ENCODE measurements around the gene NELFCD. TPM values are rescaled to one million over a fixed set of nuclear protein-coding genes. Genes with fewer than 3 reads are reported as not detected.

NELFCD gene
- total RNA-seq, 4 donors from 2014 or later = 43.7 to 68.1 (median 55.1) TPM

GRCh38 chr20:58993332-58994248 is 12.5 kb downstream of the NELFCD start:
- Histone ChIP-seq H3K27ac (no peak overlapping the region), H3K36me3 (peaks cover 0 to 66% (median 35%) of the 10 kb centered on the region in 4 donors), H3K9me3 (no peaks in the 10 kb centered on the region), H3K4me3 (no peak overlapping the region), H3K27me3 (no peaks in the 10 kb centered on the region), H3K4me1 (no peaks in the 10 kb centered on the region)
- DNase-seq = no peak
- 82 to 83% methylated on average over 1 to 23 of the region's 23 CpGs for WGBS, 2 donors (ENCODE audit: low coverage in 1 of 2)
- TF ChIP-seq EP300 (IDR thresholded peaks at IDR 0.05; ENCODE audit: low read depth) (no peak), POLR2AphosphoS5 (IDR thresholded peaks at IDR 0.05) (peak in 1 of 3 donors; percentile 14)
- in situ Hi-C loops (cut with MboI; ENCODE audit: low pct_ligation_motif_present in 1 of 4, low pct_unique_long_range_greater_than_20kb in 1 of 4, low sequenced_read_pairs in 3 of 4) = no loop called here
- intact Hi-C loops (cut with DNase I; ENCODE audit: low total_unique reads) = no loop called here

DNA sequence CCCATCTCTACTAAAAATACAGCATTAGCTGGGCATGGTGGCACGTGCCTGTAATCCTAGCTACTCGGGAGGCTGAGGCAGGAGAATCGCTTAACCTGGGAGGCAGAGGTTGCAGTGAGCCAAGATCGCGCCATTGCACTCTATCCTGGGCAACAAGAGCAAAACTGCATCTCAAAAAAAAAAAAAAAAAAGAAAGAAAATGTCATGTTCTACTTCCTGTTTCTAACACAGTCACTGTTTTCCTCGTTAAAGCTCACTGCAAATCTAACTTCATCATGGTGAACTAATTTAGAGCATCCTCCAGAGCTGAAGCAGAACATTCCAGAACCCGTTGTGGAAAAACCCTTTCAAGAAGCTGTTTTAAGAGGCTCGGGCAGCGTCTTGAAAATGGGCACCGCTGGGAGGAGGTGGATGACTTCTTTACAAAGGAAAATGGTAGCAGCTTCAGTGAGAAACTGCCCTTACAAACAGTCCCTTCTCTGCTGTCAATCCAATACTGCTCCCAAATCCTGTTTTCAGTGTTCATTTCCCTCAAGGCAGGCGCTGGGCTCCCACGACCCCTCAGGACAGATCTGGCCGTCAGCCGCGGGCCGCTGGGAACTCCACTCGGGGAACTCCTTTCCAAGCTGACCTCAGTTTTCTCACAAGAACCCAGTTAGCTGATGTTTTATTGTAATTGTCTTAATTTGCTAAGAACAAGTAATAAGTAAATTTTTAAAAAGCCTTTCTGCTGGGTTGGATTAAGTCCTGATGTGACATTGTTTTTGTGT is 13.5 kb downstream of the NELFCD start:
- Histone ChIP-seq H3K27me3 (no peaks in the 10 kb centered on the region), H3K27ac (no peak overlapping the region), H3K4me1 (no peaks in the 10 kb centered on the region), H3K36me3 (peaks cover 0 to 62% (median 32%) of the 10 kb centered on the region in 4 donors), H3K9me3 (no peaks in the 10 kb centered on the region), H3K4me3 (no peak overlapping the region)
- DNase-seq = no peak
- TF ChIP-seq, protein P1, sequence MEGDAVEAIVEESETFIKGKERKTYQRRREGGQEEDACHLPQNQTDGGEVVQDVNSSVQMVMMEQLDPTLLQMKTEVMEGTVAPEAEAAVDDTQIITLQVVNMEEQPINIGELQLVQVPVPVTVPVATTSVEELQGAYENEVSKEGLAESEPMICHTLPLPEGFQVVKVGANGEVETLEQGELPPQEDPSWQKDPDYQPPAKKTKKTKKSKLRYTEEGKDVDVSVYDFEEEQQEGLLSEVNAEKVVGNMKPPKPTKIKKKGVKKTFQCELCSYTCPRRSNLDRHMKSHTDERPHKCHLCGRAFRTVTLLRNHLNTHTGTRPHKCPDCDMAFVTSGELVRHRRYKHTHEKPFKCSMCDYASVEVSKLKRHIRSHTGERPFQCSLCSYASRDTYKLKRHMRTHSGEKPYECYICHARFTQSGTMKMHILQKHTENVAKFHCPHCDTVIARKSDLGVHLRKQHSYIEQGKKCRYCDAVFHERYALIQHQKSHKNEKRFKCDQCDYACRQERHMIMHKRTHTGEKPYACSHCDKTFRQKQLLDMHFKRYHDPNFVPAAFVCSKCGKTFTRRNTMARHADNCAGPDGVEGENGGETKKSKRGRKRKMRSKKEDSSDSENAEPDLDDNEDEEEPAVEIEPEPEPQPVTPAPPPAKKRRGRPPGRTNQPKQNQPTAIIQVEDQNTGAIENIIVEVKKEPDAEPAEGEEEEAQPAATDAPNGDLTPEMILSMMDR (IDR thresholded peaks at IDR 0.05) = no peak
- TF ChIP-seq POLR2AphosphoS5 (IDR thresholded peaks at IDR 0.05) (no peak), POLR2A (IDR thresholded peaks at IDR 0.05) (no peak), EP300 (IDR thresholded peaks at IDR 0.05; ENCODE audit: low read depth) (no peak)
- 62 to 81% methylated on average over 8 to 17 of the region's 17 CpGs for WGBS, 2 donors (ENCODE audit: low coverage in 1 of 2)
- in situ Hi-C loops (cut with MboI; ENCODE audit: low pct_ligation_motif_present in 1 of 4, low pct_unique_long_range_greater_than_20kb in 1 of 4, low sequenced_read_pairs in 3 of 4) = no loop called here
- intact Hi-C loops (cut with DNase I; ENCODE audit: low total_unique reads) = no loop called here

- no peak overlapping the region for H3K27ac ChIP-seq
Observed at GRCh38 chr20:58995461-58996225, 14.6 kb downstream of the NELFCD start.

GRCh38 chr20:58996226-58996611 is 15.2 kb downstream of the NELFCD start:
- WGBS, 2 donors (ENCODE audit: low coverage in 1 of 2) = 88 to 93% methylated on average over 7 to 12 of the region's 12 CpGs
- TF ChIP-seq, protein P1 (IDR thresholded peaks at IDR 0.05) = no peak
- no peak for TF ChIP-seq POLR2A (IDR thresholded peaks at IDR 0.05)
- no peak for TF ChIP-seq POLR2AphosphoS5 (IDR thresholded peaks at IDR 0.05)
- TF ChIP-seq EP300 (IDR thresholded peaks at IDR 0.05; ENCODE audit: low read depth) = no peak
- intact Hi-C loops (cut with DNase I; ENCODE audit: low total_unique reads) (no loop called here), in situ Hi-C loops (cut with MboI; ENCODE audit: low pct_ligation_motif_present in 1 of 4, low pct_unique_long_range_greater_than_20kb in 1 of 4, low sequenced_read_pairs in 3 of 4) (no loop called here)
- H3K4me1 ChIP-seq = no peaks in the 10 kb centered on the region
- H3K27ac ChIP-seq = no peak overlapping the region
- H3K27me3 ChIP-seq = no peaks in the 10 kb centered on the region
- H3K36me3 ChIP-seq = peaks cover 0 to 49% (median 24%) of the 10 kb centered on the region in 4 donors
- no peak overlapping the region for H3K4me3 ChIP-seq
- DNase-seq = no peak
- H3K9me3 ChIP-seq = no peaks in the 10 kb centered on the region

More at GRCh38 chr20:58995461-58996225, 14.6 kb downstream of the NELFCD start:
- TF ChIP-seq, protein P1 (IDR thresholded peaks at IDR 0.05) = no peak
- 72 to 81% methylated on average over 3 to 18 of the region's 18 CpGs for WGBS, 2 donors (ENCODE audit: low coverage in 1 of 2)
- Histone ChIP-seq H3K36me3 (peaks cover 0 to 55% (median 27%) of the 10 kb centered on the region in 4 donors), H3K4me3 (no peak overlapping the region), H3K27me3 (no peaks in the 10 kb centered on the region), H3K9me3 (no peaks in the 10 kb centered on the region), H3K4me1 (no peaks in the 10 kb centered on the region)
- intact Hi-C loops (cut with DNase I; ENCODE audit: low total_unique reads) = no loop called here
- in situ Hi-C loops (cut with MboI; ENCODE audit: low pct_ligation_motif_present in 1 of 4, low pct_unique_long_range_greater_than_20kb in 1 of 4, low sequenced_read_pairs in 3 of 4) = no loop called here
- DNase-seq = no peak

All from transverse colon (tissue), 4 donors.